SK-N-SH treated with all-trans-retinoic acid at 6 μM for 48 hours (cell line): ENCODE measurements around the gene NPC1.
"Not testable (repeated sequence)": the region's sequence is repeated elsewhere in the genome, so short reads cannot be mapped to it uniquely, and the experiment has no call there.

Experiments
- ATAC-seq: fragments of 200-7000 bp; cut with Tn5 transposase; 3 replicates; pipeline ENCODE4 v1.9.1; 2020; ENCODE audit warnings: mild to moderate bottlenecking, moderate library complexity
- ARNTL ChIP-seq: fragments of 450-650 bp; formaldehyde crosslinking; IDR thresholded peaks from 2 replicates; pipeline ENCODE4 v1.5.0; 2020; ENCODE audit warnings: low read depth, mild to moderate bottlenecking, moderate library complexity, borderline replicate concordance
- BACH2 ChIP-seq: fragments of 250-450 bp; sonication (Bioruptor Pico); IDR thresholded peaks from 2 replicates; pipeline ENCODE4 v1.9.0; 2021; ENCODE audit warnings: mild to moderate bottlenecking, borderline replicate concordance
- CSDC2 ChIP-seq: fragments of 250-450 bp; sonication (Bioruptor Pico); IDR thresholded peaks from 2 replicates; pipeline ENCODE4 v1.5.0; 2020; ENCODE audit warnings: mild to moderate bottlenecking, moderate library complexity
- GLIS3 ChIP-seq: fragments of 250-450 bp; sonication (Bioruptor Pico); IDR thresholded peaks from 2 replicates; pipeline ENCODE4 v1.5.0; 2020; ENCODE audit warnings: mild to moderate bottlenecking, moderate library complexity
- ISL1 ChIP-seq: fragments of 250-450 bp; sonication (Bioruptor Pico); IDR thresholded peaks from 2 replicates; pipeline ENCODE4 v2.1.2; 2022; ENCODE audit warnings: mild to moderate bottlenecking, moderate library complexity
- PPARA ChIP-seq: fragments of 250-450 bp; sonication (Bioruptor Pico); IDR thresholded peaks from 2 replicates; pipeline ENCODE4 v1.5.0; 2020; ENCODE audit warnings: mild to moderate bottlenecking, borderline replicate concordance
- RARB ChIP-seq: fragments of 250-450 bp; sonication (Bioruptor Pico); IDR thresholded peaks from 2 replicates; pipeline ENCODE4 v1.8.0; 2021; ENCODE audit warnings: mild to moderate bottlenecking, moderate library complexity
- SNAI2 ChIP-seq: fragments of 250-450 bp; sonication (Bioruptor Pico); IDR thresholded peaks from 2 replicates; pipeline ENCODE4 v1.5.0; 2020; ENCODE audit warnings: mild to moderate bottlenecking, moderate library complexity
- TCF4 ChIP-seq: fragments of 250-450 bp; sonication (Bioruptor Pico); IDR thresholded peaks from 2 replicates; pipeline ENCODE4 v1.8.0; 2021; ENCODE audit warnings: mild to moderate bottlenecking, moderate library complexity, borderline replicate concordance
- ZC3H10 ChIP-seq: fragments of 250-450 bp; sonication (Bioruptor Pico); IDR thresholded peaks from 2 replicates; pipeline ENCODE4 v1.5.1; 2021; ENCODE audit warnings: mild to moderate bottlenecking, moderate library complexity
- ZFP3 ChIP-seq: fragments of 250-450 bp; sonication (Bioruptor Pico); IDR thresholded peaks from 2 replicates; pipeline ENCODE4 v1.5.0; 2020; ENCODE audit warnings: mild to moderate bottlenecking, moderate library complexity
- ZFP30 ChIP-seq: fragments of 450-650 bp; formaldehyde crosslinking; IDR thresholded peaks from 2 replicates; pipeline ENCODE4 v1.5.0; 2022; ENCODE audit warnings: mild to moderate bottlenecking, moderate library complexity
- ZNF70 ChIP-seq: fragments of 450-650 bp; formaldehyde crosslinking; IDR thresholded peaks from 2 replicates; pipeline ENCODE4 v1.5.0; 2020; ENCODE audit warnings: mild to moderate bottlenecking, moderate library complexity
- ZNF8 ChIP-seq: fragments of 450-650 bp; formaldehyde crosslinking; IDR thresholded peaks from 2 replicates; pipeline ENCODE4 v1.5.0; 2020; ENCODE audit warnings: mild to moderate bottlenecking, moderate library complexity
- TF ChIP-seq, protein P1 (sequence below): fragments of 250-450 bp; sonication (Bioruptor Pico); IDR thresholded peaks from 2 replicates; pipeline ENCODE4 v1.8.0; 2020; ENCODE audit warnings: mild to moderate bottlenecking, moderate library complexity, borderline replicate concordance
- TF ChIP-seq, protein P2 (sequence below): fragments of 250-450 bp; sonication (Bioruptor Pico); IDR thresholded peaks from 2 replicates; pipeline ENCODE4 v1.8.0; 2021; ENCODE audit warnings: low read depth, mild to moderate bottlenecking, moderate library complexity, borderline replicate concordance
- TF ChIP-seq, protein P3 (sequence below): fragments of 250-450 bp; sonication (Bioruptor Pico); IDR thresholded peaks from 2 replicates; pipeline ENCODE4 v1.5.0; 2020; ENCODE audit warnings: mild to moderate bottlenecking, moderate library complexity
- TF ChIP-seq, protein P4 (sequence below): fragments of 250-450 bp; sonication (Bioruptor Pico); IDR thresholded peaks from 2 replicates; pipeline ENCODE4 v1.5.1; 2021; ENCODE audit warnings: mild to moderate bottlenecking, moderate library complexity
- TF ChIP-seq, protein P5 (sequence below): fragments of 250-450 bp; sonication (Bioruptor Pico); IDR thresholded peaks from 2 replicates; pipeline ENCODE4 v1.5.1; 2020; ENCODE audit warnings: low read depth, mild to moderate bottlenecking, moderate library complexity

NPC1 gene

DNA sequence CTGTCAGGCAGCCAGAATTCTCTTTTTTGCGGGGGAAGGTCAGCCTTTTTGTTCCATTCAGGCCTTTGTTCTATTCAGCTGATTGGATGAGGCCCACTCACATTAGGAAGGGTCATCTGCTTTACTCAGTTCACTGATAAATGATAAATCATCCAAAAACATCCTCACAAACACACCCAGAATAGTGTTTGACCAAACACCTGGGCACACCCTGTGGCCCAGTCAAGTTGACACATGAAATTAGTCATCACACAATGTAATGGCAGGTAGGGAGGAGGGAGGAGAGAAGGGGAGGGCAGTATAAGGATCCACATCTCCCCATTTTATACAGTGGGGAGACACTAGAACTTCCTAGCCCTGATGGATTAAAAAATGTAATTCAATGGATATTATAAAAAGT is 91.3 kb downstream of the NPC1 start (continued):
- TF ChIP-seq, protein P1, sequence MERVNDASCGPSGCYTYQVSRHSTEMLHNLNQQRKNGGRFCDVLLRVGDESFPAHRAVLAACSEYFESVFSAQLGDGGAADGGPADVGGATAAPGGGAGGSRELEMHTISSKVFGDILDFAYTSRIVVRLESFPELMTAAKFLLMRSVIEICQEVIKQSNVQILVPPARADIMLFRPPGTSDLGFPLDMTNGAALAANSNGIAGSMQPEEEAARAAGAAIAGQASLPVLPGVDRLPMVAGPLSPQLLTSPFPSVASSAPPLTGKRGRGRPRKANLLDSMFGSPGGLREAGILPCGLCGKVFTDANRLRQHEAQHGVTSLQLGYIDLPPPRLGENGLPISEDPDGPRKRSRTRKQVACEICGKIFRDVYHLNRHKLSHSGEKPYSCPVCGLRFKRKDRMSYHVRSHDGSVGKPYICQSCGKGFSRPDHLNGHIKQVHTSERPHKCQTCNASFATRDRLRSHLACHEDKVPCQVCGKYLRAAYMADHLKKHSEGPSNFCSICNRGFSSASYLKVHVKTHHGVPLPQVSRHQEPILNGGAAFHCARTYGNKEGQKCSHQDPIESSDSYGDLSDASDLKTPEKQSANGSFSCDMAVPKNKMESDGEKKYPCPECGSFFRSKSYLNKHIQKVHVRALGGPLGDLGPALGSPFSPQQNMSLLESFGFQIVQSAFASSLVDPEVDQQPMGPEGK (CRISPR knock-in tag): no peak
- TF ChIP-seq TCF4 (no peak), CSDC2 (no peak)
- TF ChIP-seq, protein P2, sequence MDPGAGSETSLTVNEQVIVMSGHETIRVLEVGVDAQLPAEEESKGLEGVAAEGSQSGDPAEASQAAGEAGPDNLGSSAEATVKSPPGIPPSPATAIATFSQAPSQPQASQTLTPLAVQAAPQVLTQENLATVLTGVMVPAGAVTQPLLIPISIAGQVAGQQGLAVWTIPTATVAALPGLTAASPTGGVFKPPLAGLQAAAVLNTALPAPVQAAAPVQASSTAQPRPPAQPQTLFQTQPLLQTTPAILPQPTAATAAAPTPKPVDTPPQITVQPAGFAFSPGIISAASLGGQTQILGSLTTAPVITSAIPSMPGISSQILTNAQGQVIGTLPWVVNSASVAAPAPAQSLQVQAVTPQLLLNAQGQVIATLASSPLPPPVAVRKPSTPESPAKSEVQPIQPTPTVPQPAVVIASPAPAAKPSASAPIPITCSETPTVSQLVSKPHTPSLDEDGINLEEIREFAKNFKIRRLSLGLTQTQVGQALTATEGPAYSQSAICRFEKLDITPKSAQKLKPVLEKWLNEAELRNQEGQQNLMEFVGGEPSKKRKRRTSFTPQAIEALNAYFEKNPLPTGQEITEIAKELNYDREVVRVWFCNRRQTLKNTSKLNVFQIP (CRISPR knock-in tag): no peak

DNA sequence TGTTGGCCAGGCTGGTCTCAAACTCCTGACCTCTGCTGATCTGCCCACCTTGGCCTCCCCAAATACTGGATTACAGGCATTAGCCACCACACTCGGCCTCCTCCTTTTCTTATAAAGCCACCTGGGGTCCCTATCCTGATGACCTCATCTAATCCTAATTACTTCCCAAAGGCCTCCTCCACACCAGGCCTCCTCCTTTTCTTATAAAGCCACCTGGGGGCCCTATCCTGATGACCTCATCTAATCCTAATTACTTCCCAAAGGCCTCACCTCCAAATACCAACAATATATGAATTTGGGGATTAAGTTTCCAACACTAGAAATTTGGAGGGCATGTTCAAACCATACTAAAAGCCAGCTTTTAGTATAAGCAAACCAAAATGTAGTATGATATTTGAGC is 92.7 kb downstream of the NPC1 start:
- TF ChIP-seq ARNTL (no peak), SNAI2 (CRISPR knock-in tag) (no peak), ISL1 (CRISPR knock-in tag) (no peak), ZNF70 (no peak), ZFP3 (CRISPR knock-in tag) (no peak), CSDC2 (no peak), GLIS3 (no peak)
- TF ChIP-seq, protein P3, sequence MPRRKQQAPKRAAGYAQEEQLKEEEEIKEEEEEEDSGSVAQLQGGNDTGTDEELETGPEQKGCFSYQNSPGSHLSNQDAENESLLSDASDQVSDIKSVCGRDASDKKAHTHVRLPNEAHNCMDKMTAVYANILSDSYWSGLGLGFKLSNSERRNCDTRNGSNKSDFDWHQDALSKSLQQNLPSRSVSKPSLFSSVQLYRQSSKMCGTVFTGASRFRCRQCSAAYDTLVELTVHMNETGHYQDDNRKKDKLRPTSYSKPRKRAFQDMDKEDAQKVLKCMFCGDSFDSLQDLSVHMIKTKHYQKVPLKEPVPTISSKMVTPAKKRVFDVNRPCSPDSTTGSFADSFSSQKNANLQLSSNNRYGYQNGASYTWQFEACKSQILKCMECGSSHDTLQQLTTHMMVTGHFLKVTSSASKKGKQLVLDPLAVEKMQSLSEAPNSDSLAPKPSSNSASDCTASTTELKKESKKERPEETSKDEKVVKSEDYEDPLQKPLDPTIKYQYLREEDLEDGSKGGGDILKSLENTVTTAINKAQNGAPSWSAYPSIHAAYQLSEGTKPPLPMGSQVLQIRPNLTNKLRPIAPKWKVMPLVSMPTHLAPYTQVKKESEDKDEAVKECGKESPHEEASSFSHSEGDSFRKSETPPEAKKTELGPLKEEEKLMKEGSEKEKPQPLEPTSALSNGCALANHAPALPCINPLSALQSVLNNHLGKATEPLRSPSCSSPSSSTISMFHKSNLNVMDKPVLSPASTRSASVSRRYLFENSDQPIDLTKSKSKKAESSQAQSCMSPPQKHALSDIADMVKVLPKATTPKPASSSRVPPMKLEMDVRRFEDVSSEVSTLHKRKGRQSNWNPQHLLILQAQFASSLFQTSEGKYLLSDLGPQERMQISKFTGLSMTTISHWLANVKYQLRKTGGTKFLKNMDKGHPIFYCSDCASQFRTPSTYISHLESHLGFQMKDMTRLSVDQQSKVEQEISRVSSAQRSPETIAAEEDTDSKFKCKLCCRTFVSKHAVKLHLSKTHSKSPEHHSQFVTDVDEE (CRISPR knock-in tag): no peak
- TF ChIP-seq, protein P4, sequence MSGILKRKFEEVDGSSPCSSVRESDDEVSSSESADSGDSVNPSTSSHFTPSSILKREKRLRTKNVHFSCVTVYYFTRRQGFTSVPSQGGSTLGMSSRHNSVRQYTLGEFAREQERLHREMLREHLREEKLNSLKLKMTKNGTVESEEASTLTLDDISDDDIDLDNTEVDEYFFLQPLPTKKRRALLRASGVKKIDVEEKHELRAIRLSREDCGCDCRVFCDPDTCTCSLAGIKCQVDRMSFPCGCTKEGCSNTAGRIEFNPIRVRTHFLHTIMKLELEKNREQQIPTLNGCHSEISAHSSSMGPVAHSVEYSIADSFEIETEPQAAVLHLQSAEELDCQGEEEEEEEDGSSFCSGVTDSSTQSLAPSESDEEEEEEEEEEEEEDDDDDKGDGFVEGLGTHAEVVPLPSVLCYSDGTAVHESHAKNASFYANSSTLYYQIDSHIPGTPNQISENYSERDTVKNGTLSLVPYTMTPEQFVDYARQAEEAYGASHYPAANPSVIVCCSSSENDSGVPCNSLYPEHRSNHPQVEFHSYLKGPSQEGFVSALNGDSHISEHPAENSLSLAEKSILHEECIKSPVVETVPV (CRISPR knock-in tag): no peak
- no peak for ATAC-seq

DNA sequence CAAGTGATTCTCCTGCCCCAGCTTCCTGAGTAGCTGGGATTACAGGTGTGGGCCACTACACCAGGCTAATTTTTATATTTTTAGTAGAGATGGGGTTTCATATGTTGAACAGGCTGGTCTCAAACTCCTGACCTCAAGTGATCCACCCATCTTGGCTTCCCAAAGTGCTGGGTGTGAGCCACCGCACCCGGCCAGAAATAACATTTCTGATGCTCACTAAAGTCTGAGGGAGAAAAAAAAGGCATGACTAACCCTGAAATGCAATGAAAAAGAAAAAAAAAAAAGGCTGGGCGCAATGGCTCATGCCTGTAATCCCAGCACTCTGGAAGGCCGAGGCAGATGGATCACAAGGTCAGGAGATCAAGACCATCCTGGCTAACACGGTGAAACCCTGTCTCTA is 96.7 kb downstream of the NPC1 start:
- ATAC-seq: not testable (repeated sequence)

DNA sequence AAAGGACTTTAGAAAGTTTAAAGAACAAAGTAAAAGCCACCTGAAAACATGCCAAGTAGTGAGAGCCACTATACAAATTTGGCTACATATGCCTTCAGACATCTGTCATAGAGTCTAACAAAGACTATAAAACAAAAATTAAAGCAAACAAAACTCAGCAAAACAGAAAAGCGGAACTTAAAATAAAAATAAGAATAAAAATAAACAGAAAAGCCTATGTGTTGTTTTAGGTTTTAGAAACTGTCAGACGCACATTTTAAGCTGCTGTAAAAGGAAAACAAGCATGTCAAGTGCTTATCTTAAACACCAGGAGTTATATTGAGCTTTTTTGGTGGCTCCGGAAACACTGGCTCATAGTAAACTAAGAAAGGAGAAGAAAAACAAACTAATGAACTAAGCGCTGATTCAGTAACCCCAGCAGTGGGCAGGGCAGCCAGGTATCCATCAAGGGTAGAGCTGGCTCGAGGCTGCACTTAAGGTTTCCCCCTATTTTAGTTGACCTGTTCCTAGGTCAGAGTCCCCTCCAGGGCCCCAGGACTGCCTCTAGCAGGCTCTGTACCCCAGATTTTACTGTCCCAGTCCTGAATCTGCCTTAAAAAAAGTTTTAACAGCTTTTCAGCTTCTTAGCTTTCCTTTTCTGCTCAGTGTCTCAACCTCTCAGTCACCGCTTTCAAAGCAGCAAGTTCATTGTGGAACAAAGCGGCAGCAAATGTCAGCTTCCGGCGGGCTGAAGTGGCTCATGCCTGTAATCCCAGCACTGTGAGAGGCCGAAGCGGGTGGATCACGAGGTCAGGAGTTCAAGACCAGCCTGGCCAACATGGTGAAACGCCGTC is 98.4 kb downstream of the NPC1 start:
- ATAC-seq: no peak
- no peak for TF ChIP-seq ZC3H10
- no peak for TF ChIP-seq ZFP30
- TF ChIP-seq, protein P3 (CRISPR knock-in tag): no peak
- TF ChIP-seq PPARA (CRISPR knock-in tag): no peak
- TF ChIP-seq ZNF8 (CRISPR knock-in tag): no peak
- TF ChIP-seq, protein P4 (CRISPR knock-in tag): no peak
- no peak for TF ChIP-seq ZFP3 (CRISPR knock-in tag)
- TF ChIP-seq, protein P5, sequence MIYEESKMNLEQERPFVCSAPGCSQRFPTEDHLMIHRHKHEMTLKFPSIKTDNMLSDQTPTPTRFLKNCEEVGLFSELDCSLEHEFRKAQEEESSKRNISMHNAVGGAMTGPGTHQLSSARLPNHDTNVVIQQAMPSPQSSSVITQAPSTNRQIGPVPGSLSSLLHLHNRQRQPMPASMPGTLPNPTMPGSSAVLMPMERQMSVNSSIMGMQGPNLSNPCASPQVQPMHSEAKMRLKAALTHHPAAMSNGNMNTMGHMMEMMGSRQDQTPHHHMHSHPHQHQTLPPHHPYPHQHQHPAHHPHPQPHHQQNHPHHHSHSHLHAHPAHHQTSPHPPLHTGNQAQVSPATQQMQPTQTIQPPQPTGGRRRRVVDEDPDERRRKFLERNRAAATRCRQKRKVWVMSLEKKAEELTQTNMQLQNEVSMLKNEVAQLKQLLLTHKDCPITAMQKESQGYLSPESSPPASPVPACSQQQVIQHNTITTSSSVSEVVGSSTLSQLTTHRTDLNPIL (CRISPR knock-in tag): no peak
- no peak for TF ChIP-seq RARB
- TF ChIP-seq BACH2 (CRISPR knock-in tag): no peak
- no peak for TF ChIP-seq ARNTL
- no peak for TF ChIP-seq ZNF70
